Measurements from ENCODE around the gene RPLP2. TPM values are rescaled to one million over a fixed set of nuclear protein-coding genes. Genes with fewer than 3 reads are reported as not detected.
A peak's percentile ranks its signal among the peaks of the same experiment; 100 is the strongest.

Gene RPLP2
- total RNA-seq, 4 donors from 2014 or later = 314 to 600 (median 440) TPM

GRCh38 chr11:763073-763463 is 46.7 kb upstream of the RPLP2 start:
- Histone ChIP-seq H3K27ac (peak overlapping the region in 1 of 4 donors; percentile 22), H3K36me3 (peaks cover 0 to 89% of the 10 kb centered on the region in 2 donors), H3K4me1 (no peaks in the 10 kb centered on the region), H3K4me3 (no peak overlapping the region), H3K9me3 (no peaks in the 10 kb centered on the region), H3K27me3 (no peaks in the 10 kb centered on the region)
- ATAC-seq (no peak), DNase-seq (no peak)
- in situ Hi-C loops (cut with MboI; ENCODE audit: low sequenced_read_pairs in 4 of 4) = no loop called here
- TF ChIP-seq CTCF (IDR thresholded peaks at IDR 0.05 in 4 of 5, conservative IDR thresholded peaks at IDR 0.05 in 1 of 5) (no peak), POLR2A (IDR thresholded peaks at IDR 0.05) (no peak)
- intact Hi-C loops (cut with DNase I; ENCODE audit: low total_unique reads) = no loop called here

GRCh38 chr11:763549-764321 is 46.0 kb upstream of the RPLP2 start:
- no peaks in the 10 kb centered on the region for H3K9me3 ChIP-seq
- no peaks in the 10 kb centered on the region for H3K4me1 ChIP-seq
- no peak for ATAC-seq
- intact Hi-C loops (cut with DNase I; ENCODE audit: low total_unique reads) = loop anchor here (2.0 kb wide), 1 partner anchor 15 kb away; no protein-coding TSS in a partner anchor
- H3K27me3 ChIP-seq = no peaks in the 10 kb centered on the region
- H3K36me3 ChIP-seq = peaks cover 0 to 83% of the 10 kb centered on the region in 2 donors
- no peak for DNase-seq
- H3K27ac ChIP-seq = no peak overlapping the region
- no peak overlapping the region for H3K4me3 ChIP-seq
- in situ Hi-C loops (cut with MboI; ENCODE audit: low sequenced_read_pairs in 4 of 4) = no loop called here
- TF ChIP-seq POLR2A (IDR thresholded peaks at IDR 0.05) = no peak
- no peak for TF ChIP-seq CTCF (IDR thresholded peaks at IDR 0.05 in 4 of 5, conservative IDR thresholded peaks at IDR 0.05 in 1 of 5)

- Histone ChIP-seq H3K9me3 (no peaks in the 10 kb centered on the region), H3K4me1 (no peaks in the 10 kb centered on the region), H3K27ac (no peak overlapping the region), H3K27me3 (no peaks in the 10 kb centered on the region), H3K4me3 (no peak overlapping the region), H3K36me3 (peaks cover 0 to 75% of the 10 kb centered on the region in 2 donors)
- TF ChIP-seq CTCF (IDR thresholded peaks at IDR 0.05 in 4 of 5, conservative IDR thresholded peaks at IDR 0.05 in 1 of 5) (no peak), POLR2A (IDR thresholded peaks at IDR 0.05) (no peak)
- in situ Hi-C loops (cut with MboI; ENCODE audit: low sequenced_read_pairs in 4 of 4) = no loop called here
- DNase-seq = no peak
- intact Hi-C loops (cut with DNase I; ENCODE audit: low total_unique reads) = loop anchor here (2.0 kb wide), 1 partner anchor 16 kb away; no protein-coding TSS in a partner anchor
- no peak for ATAC-seq
Observed at GRCh38 chr11:764322-765024, 45.3 kb upstream of the RPLP2 start.

GRCh38 chr11:765025-765801 is 44.6 kb upstream of the RPLP2 start:
- H3K4me1 ChIP-seq = no peaks in the 10 kb centered on the region
- H3K27me3 ChIP-seq = no peaks in the 10 kb centered on the region
- peak; percentile 61 to 77 (median 65) for TF ChIP-seq CTCF (IDR thresholded peaks at IDR 0.05 in 4 of 5, conservative IDR thresholded peaks at IDR 0.05 in 1 of 5)
- TF ChIP-seq POLR2A (IDR thresholded peaks at IDR 0.05) = no peak
- ATAC-seq (peak in 1 of 2 donors; percentile 60), DNase-seq (peak in 1 of 2 donors; percentile 54)
- intact Hi-C loops (cut with DNase I; ENCODE audit: low total_unique reads) (loop anchor here (2.0 kb wide), 1 partner anchor 16 kb away; no protein-coding TSS in a partner anchor), in situ Hi-C loops (cut with MboI; ENCODE audit: low sequenced_read_pairs in 4 of 4) (no loop called here)
- H3K36me3 ChIP-seq = peaks cover 0 to 74% of the 10 kb centered on the region in 2 donors
- no peak overlapping the region for H3K27ac ChIP-seq
- H3K4me3 ChIP-seq = no peak overlapping the region
- H3K9me3 ChIP-seq = no peaks in the 10 kb centered on the region
